HG03354 (cell line): ENCODE measurements around the gene KMT5C.

ENCODE experiments used
- ATAC-seq: cut with Tn5 transposase; IDR thresholded peaks from one replicate; pipeline ENCODE4 v1.9.1; 2021; ENCODE audit warnings: mild to moderate bottlenecking; ENCODE audit not compliant: unreplicated experiment, poor library complexity, severe bottlenecking

Gene KMT5C

DNA sequence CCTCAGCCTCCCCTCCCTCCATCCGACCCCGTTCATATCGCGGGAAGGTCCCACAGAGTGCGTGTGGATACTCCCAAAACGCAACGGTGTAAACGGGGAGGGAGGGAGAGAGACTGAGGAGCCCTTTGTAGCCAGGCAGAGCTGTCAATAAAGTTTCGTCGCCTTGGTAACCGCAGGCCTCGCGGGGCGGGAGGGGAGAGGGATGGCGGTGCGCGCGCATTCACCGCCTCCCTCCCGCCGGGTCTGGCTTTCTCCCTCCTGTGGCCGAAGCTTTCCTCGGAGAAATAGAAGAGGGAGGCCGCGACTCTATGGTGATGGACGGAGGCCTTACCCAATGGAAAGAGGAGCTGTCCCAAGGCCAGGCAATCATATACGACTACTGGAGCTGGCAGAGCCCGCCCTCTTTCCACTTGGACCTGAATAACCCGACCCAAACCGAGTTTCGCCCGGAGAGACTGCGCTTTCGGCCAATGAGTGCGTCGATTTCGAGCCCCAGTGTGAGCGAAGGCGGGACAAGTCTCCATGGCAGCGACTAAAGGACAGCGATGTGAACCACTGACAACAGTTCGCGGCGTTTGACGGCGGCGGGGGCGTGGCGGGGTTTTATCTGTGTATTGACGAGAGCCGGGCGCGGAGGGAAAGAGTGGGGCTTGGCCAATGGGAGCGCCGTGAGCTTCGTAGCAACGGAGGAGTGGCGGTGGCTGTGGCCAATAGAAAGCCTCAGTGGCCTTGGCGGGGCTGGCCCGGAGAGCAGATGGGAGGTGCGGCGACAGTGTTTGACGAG lies at the start of gene KMT5C:
KMT5C (plus strand) TSS at position 772 of the 784 bp plus-strand sequence. CDS start 2,061 bp downstream, outside the sequence.
- peak; percentile 84 for ATAC-seq

DNA sequence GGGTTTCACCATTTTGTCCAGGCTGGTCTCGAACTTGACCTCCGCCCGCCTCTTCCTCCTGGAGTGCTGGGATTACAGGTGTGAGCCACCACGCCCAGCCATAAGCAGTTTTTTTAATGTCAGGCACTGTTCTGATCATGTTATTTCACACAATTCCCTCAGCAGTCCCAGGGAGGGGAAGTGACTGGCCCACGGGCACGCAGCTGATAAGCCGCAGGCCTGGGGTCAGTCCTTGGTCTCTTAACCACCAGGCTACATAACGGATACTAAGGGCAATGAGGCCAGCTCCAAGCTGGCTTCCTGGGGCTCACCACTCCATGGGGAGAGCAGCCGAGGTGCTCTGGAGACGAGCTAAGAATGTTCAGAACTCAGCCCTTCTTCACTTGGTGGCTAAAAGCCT lies 42.4 kb upstream of the KMT5C start:
- ATAC-seq = no peak

DNA sequence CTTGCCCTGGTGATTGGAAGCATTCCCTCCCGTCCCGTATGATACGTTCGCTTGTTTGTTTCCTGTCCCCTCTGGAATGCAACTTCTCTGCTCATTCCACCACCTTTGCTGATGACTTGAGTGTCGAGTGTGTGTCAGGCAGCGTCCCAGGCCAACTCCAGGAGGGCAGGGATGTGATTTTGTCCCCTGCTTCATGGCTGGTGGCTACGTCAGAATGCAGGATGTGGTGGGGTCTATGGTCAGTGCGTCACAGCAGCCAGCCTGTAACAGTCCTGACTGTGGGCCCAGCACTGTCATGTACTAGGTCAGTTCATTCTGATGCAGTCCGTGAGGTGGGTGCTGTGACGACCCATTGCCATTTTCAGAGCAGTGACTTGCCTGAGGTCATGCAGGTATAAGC lies 39.7 kb upstream of the KMT5C start:
- no peak for ATAC-seq

DNA sequence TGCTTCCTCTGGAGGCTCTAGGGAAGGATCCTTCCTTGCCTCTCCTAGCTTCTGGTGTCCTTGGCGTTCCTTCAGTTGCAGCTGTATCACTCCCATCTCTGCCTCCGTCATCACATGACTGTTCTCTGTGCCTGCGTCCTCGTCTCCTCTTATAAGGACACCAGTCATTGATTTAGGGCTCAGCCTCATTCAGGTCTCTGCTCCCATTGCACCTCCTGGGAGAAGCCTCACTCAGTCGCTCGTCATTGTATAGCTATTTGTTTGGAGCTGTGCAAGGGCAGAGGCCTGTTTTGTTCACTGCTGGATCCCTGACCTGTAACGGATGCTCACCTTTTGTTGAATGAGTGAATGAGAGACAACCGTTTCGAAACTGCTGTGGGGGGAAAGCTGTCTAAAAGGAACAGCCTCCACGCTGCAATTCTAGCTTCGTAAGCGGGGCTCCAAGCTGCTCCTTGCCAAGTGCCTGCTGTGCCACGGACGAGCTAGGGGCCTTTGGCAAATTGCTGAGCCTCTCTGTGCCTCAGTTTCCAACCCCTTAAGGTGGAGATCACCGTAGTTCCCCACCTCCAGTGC lies 38.7 kb upstream of the KMT5C start:
- ATAC-seq = no peak

DNA sequence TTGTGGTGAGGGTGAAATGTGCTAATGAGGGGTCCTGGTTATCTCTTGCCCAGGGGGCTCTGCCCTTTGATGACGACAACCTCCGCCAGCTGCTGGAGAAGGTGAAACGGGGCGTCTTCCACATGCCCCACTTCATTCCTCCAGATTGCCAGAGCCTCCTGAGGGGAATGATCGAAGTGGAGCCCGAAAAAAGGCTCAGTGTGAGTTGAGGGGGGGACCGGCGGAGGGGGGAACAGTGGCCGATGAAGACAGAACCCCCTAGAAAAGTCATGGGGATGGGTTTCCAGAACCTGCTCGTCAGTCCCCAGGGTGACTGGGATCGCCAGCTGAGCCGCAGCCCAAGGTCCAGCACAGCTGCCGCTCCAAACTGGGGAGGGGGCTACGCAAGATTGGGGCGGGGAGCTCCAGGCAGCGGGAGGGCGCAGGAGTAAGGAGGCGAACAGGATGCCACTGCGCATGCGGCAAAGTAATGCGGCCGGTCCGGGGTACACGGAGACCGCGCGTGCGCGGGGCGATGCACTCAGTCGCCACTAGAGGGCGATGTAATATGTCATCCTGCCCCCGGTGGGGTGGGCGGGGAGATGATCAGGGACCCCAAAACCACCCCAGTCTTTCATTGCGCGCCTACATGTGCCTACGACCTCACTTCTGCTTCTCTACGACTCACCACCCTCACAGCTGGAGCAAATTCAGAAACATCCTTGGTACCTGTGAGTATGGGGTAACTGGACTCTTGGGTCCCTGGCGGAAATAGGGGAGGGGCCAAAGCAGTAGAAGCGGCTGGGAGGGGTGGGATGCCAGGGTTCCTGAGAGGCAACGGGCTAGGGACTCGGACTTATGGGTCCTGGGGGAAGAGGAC lies 38.0 kb upstream of the KMT5C start:
- peak; percentile 83 for ATAC-seq

DNA sequence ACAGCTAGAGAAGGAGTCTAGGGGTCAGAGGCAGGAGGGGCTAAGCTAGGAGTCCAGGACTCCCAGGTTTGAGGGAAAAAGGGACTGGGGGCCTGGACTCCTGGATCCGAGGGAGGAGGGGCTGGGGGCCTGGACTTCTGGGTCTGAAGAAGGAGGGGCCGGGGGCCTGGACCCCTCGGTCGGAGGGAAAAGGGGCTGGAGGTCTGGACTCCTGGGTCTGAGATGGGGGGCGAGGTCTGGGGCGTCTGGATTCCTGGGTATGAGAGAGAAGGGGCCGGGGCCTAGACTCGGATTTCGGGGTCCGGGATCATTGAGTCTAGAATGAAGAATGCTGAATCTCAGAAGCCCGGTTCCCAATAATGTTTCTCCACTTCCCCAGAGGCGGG lies 37.4 kb upstream of the KMT5C start:
- no peak for ATAC-seq

DNA sequence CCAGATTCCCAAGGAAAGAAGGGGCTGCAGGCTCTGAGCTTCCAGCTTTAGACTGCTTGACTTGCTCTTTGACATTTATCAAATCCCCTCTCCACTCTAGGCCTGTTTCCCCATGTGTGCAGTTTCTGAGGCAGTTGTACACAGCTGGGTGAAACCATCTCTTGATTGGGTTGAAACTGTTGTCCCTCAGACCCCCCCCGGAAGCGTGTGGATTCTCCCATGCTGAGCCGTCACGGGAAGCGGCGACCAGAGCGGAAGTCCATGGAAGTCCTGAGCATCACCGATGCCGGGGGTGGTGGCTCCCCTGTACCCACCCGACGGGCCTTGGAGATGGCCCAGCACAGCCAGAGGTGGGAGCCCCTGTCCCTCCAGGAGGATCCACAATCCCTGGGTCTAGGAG lies 36.2 kb upstream of the KMT5C start:
- no peak for ATAC-seq

DNA sequence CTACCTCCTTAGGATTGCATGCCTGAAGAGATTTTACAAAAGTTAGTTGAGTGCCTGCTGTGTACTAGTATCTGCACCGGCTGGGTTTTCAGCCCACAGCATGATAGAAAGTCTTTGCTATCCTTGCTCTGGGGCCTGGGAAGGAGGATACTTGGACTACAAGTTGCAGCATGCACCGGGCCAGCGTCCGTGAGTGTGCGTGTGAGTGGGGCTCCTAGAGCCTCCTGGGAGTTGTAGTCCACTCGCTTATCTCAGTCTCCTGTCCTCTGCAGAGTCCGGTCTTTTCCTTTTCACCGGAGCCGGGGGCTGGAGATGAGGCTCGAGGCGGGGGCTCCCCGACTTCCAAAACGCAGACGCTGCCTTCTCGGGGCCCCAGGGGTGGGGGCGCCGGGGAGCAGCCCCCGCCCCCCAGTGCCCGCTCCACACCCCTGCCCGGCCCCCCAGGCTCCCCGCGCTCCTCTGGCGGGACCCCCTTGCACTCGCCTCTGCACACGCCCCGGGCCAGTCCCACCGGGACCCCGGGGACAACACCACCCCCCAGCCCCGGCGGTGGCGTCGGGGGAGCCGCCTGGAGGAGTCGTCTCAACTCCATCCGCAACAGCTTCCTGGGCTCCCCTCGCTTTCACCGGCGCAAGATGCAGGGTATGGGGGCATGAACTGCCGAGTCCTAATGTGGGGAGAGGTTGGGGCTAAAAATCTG lies 35.2 kb upstream of the KMT5C start:
- no peak for ATAC-seq

DNA sequence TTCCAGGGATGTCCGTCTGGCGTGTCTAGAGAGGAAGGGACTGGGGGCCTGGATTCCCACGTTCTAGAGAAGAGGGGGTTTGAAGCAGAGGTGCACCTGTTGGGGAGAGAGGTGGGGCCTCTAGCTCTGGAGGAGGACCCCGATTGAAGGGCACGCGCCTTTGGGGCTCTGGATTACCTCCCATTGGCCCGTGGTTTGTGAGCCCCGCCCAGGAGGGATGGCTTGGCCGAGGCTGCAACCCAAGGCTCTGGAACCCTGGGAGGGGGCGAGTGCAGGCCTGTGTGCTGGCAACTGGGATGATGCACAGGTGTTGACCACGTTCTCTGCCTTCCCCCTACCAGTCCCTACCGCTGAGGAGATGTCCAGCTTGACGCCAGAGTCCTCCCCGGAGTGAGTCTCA lies 34.7 kb upstream of the KMT5C start:
- no peak for ATAC-seq

DNA sequence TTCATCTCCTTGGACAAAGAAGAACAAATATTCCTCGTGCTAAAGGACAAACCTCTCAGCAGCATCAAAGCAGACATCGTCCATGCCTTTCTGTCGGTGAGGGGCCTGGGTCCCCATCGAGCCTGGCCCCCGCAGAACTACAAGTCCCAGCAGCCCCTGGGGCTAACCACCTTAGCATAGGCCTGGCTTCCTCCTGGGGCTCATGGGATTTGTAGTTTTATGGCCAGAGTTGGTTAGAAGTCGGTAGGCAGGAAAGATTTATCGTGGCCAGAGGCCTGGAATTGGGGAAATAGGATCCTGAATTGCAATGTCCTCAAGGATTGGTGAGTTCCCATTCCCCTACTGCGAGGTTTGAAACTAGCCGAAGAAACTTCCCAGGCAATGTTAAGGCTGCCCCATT lies 34.2 kb upstream of the KMT5C start:
- no peak for ATAC-seq

DNA sequence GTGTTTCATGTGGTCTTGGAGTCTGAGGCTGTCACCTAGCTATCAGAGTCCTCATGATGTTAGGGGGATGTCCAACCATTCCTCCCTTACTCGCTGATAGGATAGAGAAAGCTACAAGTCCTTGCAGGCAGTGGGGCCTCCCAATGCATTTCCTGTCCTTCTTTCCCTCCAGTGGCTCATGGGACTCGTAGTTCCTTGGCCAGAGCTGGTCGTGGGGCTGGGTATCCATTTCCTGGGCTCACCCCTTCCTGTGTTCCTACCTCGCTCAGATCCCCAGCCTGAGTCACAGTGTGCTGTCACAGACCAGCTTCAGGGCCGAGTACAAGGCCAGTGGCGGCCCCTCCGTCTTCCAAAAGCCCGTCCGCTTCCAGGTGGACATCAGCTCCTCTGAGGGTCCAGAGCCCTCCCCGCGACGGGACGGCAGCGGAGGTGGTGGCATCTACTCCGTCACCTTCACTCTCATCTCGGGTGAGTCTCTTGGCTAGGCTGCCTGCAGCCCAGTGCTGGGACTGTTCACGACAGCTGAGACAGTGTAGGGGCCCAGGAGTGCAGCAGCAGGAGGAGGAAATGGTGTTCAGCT lies 33.6 kb upstream of the KMT5C start:
- ATAC-seq = no peak

DNA sequence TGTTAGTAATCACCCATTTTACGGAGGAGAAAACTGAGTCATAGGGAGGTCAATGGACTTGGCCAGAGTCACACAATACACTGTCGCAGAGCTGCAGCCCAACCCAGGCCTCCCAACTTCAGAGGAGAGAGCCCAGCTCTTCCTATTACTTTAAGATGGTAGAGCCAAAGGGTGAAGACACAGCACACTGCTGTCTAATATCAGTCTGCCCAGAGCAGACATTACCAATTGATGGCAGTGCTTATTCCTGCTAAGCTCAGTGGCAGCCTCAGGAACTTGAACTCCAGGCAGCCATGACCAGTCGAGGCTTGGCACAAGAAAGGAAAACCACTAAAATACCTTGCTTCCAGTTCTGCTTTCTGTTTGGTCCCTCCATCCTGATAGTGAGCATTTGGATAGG lies 33.0 kb upstream of the KMT5C start:
- no peak for ATAC-seq

DNA sequence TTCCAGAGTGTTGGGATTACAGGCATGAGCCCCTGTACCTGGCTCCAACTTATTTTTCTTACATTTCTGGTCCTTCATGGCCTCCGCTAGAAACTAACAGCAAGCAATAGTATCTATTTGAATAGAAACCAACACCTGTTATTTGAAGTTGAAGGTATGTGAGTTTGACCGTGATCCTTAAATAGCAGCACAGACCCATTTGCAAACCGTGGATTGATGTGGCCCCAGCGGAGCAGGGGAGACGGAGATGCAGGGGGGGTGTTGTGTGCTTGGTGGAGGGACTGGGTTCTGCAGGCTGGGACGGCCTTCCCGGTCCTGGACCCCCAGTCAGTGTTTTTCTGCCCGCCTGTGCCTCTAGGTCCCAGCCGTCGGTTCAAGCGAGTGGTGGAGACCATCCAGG lies 31.4 kb upstream of the KMT5C start:
- ATAC-seq = no peak

DNA sequence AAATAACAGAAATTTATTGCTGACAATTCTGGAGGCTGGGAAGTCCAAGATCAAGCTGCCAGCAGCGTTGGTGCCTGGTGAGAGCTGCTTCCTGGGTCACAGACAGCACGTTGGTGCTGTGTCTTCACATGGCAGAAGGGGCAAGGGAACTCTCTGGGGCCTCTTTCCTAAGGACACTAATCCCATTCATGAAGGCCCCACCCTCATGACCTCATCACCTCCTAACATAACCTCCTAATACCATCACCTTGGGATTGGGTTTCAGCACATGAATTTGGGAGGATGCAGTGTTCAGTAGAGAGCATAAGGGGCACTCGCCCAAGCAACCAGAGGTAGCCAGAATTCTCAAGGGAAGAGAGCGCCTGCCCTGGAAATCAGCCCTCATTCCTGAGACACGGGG lies 30.2 kb upstream of the KMT5C start:
- no peak for ATAC-seq

DNA sequence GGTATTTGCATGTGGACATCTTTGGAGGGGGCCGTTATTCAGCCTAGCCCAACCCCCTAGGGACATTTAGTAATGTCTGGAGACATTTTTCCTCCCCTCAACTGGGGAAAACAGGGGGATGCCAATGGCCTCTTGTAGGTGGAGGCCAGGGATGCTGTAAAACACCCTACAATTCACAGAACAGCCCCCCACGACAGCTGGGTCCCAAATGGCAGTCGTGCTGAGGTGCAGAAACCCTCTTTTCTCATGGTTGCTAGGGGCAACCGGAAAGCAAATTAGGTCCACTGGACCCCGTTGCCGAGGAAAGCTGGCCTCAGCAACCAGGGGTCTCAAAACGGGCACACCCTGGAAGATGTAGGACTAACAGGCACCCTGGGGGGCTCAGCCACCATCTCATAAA lies 29.2 kb upstream of the KMT5C start:
- no peak for ATAC-seq

DNA sequence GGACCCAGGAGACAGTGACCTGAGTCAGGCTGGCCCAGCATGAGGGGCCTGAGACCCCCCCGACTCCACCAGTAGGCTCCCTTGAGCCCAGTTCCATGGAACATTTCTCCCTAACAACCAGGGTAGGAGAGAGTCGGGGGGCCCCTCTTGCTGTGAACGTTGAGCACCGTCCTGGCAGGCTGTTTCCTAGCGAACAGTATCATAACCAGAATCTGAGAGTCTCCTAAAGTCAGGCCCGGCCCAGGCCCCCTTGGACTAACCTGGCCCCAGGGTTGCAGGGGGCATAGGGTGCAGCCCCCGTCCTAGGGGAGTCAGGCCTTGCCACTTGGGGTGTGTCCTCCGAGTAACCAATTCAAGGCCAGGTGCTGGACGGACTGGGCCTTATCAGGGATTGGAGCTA lies 28.3 kb upstream of the KMT5C start:
- no peak for ATAC-seq

DNA sequence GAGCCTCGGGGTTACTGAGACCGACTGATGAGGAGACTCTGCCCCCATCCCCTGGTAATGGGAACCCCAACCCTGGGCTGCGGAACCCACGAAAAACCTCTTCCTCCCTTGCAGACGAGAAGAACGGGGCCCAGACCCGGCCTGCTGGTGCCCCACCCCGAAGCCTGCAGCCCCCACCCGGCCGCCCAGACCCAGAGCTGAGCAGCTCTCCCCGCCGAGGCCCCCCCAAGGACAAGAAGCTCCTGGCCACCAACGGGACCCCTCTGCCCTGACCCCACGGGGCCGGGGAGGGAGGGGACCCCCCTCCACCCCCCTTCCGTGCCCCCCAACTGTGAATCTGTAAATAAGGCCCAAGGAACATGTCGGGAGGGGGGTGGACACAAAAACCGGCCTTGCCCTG lies 27.9 kb upstream of the KMT5C start:
- ATAC-seq = no peak

DNA sequence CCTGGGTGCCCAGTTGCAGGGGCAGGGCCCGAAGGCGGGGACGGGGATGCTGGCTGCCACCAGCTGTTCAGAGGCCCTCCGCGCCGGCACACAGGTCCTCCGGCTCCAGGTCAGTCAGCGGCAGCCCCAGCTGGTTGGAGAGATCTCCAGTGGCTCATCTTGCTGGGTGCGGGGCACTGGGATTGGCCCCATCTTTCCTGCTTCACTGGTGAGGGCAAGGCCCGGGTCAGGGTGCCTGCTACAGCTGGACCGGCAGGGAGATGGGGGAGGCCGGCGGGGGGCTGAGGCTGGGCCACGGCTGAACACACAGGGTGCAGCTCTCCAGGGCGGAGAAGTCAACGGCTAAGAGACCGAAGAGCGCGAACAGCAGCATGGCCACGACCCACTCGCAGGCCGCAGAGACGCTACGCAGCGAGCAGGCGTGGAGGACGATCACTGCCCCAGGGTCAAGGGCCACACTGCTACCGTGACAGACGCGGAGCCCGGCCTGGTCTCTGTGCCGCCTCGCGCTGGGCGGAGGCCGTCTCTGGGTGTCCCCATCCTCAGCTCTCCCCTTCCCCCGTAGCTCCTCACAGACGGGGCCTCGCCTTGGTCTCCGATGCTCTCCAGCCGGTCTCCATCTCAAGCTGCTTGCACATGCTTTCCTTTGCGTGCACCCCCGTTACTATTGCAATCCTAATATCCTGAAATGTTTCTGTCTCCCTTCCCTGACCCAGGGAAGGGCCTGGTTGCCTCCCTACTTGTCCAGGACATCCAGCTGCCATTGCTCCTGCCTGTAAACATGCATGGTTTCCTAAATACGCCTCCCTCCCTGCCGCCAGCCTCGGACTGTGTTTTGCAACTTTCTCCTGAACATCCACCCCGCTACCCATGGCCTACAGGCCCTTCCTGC lies 26.8 kb upstream of the KMT5C start:
- no peak for ATAC-seq

DNA sequence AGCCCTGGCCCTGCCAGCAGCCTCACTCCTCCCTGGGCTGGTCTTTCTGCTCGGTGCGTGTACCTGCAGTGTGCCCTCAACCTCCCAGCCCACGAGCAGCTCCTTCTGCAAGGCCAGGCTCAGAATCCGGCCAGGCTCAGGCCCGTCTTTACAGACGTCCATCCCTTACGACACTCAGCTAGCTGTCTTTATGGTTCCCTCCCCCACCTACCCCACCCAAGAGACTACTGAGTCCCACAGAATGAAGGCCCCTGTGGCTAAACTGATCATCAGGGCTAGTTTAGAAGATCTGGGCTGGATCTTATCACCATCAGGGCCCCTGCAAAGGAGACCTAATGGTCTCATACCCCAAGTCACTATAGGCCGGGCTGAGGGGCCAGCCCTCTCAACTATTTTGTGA lies 25.3 kb upstream of the KMT5C start:
- ATAC-seq = no peak
